GM23338 (cell line): ENCODE data around the gene RASGRP1. TPM values are rescaled to one million over a fixed set of nuclear protein-coding genes. Genes with fewer than 3 reads are reported as not detected.
A peak's percentile ranks its signal among the peaks of the same experiment; 100 is the strongest.

Experiments
- ATAC-seq: fragments of 200-7000 bp; cut with Tn5 transposase; 3 replicates; pipeline ENCODE4 v1.9.1; 2020
- DNase-seq: peaks from one replicate; pipeline ENCODE4 v3.0.0-alpha.2; 2015; ENCODE audit warnings: low spot score
- H2AFZ ChIP-seq: fragments of 200-600 bp; sonication (generic); 2 replicates; pipeline ENCODE4 v1.8.0; 2016; ENCODE audit warnings: antibody characterized with exemption, mild to moderate bottlenecking, moderate library complexity
- H3F3A ChIP-seq: fragments of 200-600 bp; sonication (generic); replicated peaks from 2 replicates; pipeline ENCODE4 v1.8.0; 2017; ENCODE audit warnings: antibody characterized with exemption, mixed run types, low read depth
- H3K27ac ChIP-seq: fragments of 200-600 bp; sonication (generic); 2 replicates; pipeline ENCODE4 v1.6.1; 2016; ENCODE audit warnings: low read depth
- H3K27me3 ChIP-seq: fragments of 200-600 bp; sonication (generic); 2 replicates; pipeline ENCODE4 v1.8.0; 2016; ENCODE audit warnings: mild to moderate bottlenecking, mixed run types, moderate library complexity; ENCODE audit not compliant: insufficient read depth
- H3K36me3 ChIP-seq: fragments of 200-600 bp; sonication (generic); 2 replicates; pipeline ENCODE4 v1.8.0; 2016; ENCODE audit warnings: mild to moderate bottlenecking; ENCODE audit not compliant: insufficient read depth
- H3K4me1 ChIP-seq: fragments of 200-600 bp; sonication (generic); 2 replicates; pipeline ENCODE4 v1.8.0; 2016; ENCODE audit warnings: mild to moderate bottlenecking, moderate library complexity; ENCODE audit not compliant: insufficient read depth
- H3K4me2 ChIP-seq: fragments of 200-600 bp; sonication (generic); 2 replicates; pipeline ENCODE4 v1.7.1; 2017; ENCODE audit warnings: mixed run types
- H3K4me3 ChIP-seq: fragments of 200-600 bp; sonication (generic); 2 replicates; pipeline ENCODE4 v1.6.1; 2016; ENCODE audit warnings: mixed run types
- H3K79me2 ChIP-seq: fragments of 200-600 bp; sonication (generic); replicated peaks from 2 replicates; pipeline ENCODE4 v1.8.0; 2017; ENCODE audit warnings: mild to moderate bottlenecking; ENCODE audit not compliant: insufficient read depth
- H3K9me2 ChIP-seq: fragments of 200-600 bp; sonication (generic); 2 replicates; pipeline ENCODE4 v1.8.0; 2017; ENCODE audit not compliant: insufficient read depth
- H4K20me1 ChIP-seq: fragments of 200-600 bp; sonication (generic); replicated peaks from 2 replicates; pipeline ENCODE4 v1.8.0; 2017; ENCODE audit warnings: mild to moderate bottlenecking; ENCODE audit not compliant: insufficient read depth
- H3K27ac Mint-ChIP-seq: 2 replicates; pipeline ENCODE4 v1.8.0; 2020; ENCODE audit warnings: inconsistent platforms, mild to moderate bottlenecking, moderate library complexity, mixed read lengths
- H3K27me3 Mint-ChIP-seq: 3 replicates; pipeline ENCODE4 v1.8.0; 2022; ENCODE audit warnings: low read depth, mild to moderate bottlenecking, moderate library complexity, mixed read lengths, inconsistent platforms; ENCODE audit not compliant: insufficient read depth, poor library complexity
- H3K36me3 Mint-ChIP-seq: 3 replicates; pipeline ENCODE4 v1.8.0; 2021; ENCODE audit warnings: low read depth, mild to moderate bottlenecking, inconsistent platforms, moderate library complexity, mixed read lengths
- H3K4me1 Mint-ChIP-seq: 3 replicates; pipeline ENCODE4 v1.8.0; 2020; ENCODE audit warnings: mild to moderate bottlenecking, inconsistent platforms, mixed read lengths
- H3K4me3 Mint-ChIP-seq: 3 replicates; pipeline ENCODE4 v1.8.0; 2021; ENCODE audit warnings: moderate library complexity, mild to moderate bottlenecking, inconsistent platforms, mixed read lengths
- H3K9me3 Mint-ChIP-seq: 3 replicates; pipeline ENCODE4 v1.8.0; 2020; ENCODE audit warnings: moderate library complexity, mild to moderate bottlenecking, inconsistent platforms, mixed read lengths
- EZH2phosphoT487 ChIP-seq: fragments of 200-600 bp; sonication (generic); IDR thresholded peaks from one replicate; pipeline ENCODE4 v1.8.1; 2018; ENCODE audit warnings: antibody characterized with exemption; ENCODE audit not compliant: unreplicated experiment
- JUNB ChIP-seq: IDR thresholded peaks from one replicate; pipeline ENCODE4 v1.6.1; 2016; ENCODE audit warnings: antibody characterized with exemption; ENCODE audit not compliant: unreplicated experiment
- STAT1 ChIP-seq: IDR thresholded peaks from one replicate; pipeline ENCODE4 v1.6.1; 2016; ENCODE audit warnings: antibody characterized with exemption; ENCODE audit not compliant: unreplicated experiment
- ZNF114 ChIP-seq: fragments of 250-450 bp; sonication (Bioruptor Pico); IDR thresholded peaks from 2 replicates; pipeline ENCODE4 v1.5.0; 2020; ENCODE audit warnings: mild to moderate bottlenecking, moderate library complexity
- polyA plus RNA-seq: library from polyadenylated mRNA; unstranded; fragments of >200 nt; fragmentation: Nextera tagmentation; extraction: Ambion mirVana; gene quantifications from 2 replicates; pipeline ENCODE4 v1.2.1, GENCODE V29; 2016
- total RNA-seq: library from RNA; depleted of rRNA; stranded (reverse); fragments of >200 nt; shearing (Covaris generic); gene quantifications from 2 replicates; pipeline ENCODE4 v1.2.3, GENCODE V29; 2014
- TF ChIP-seq, protein P1 (sequence below): fragments of 250-450 bp; sonication (Bioruptor Pico); IDR thresholded peaks from 2 replicates; pipeline ENCODE4 v1.5.0; 2020; ENCODE audit warnings: mild to moderate bottlenecking, moderate library complexity
- TF ChIP-seq, protein P2 (sequence below), 2 experiments: fragments of 200-600 bp in 1 of 2; sonication (generic) in 1 of 2; conservative IDR thresholded peaks; 2 replicates each; pipeline versions ENCODE4 v1.5.1 to v1.6.1; 2016 to 2017; ENCODE audit warnings: antibody characterized with exemption in 2 of 2, low read depth in 2 of 2, mild to moderate bottlenecking in 2 of 2, moderate library complexity in 1 of 2

The RASGRP1 gene
- total and polyA plus RNA-seq, 2 experiments from 2014 or later, result 1.1 to 1.2 TPM

DNA sequence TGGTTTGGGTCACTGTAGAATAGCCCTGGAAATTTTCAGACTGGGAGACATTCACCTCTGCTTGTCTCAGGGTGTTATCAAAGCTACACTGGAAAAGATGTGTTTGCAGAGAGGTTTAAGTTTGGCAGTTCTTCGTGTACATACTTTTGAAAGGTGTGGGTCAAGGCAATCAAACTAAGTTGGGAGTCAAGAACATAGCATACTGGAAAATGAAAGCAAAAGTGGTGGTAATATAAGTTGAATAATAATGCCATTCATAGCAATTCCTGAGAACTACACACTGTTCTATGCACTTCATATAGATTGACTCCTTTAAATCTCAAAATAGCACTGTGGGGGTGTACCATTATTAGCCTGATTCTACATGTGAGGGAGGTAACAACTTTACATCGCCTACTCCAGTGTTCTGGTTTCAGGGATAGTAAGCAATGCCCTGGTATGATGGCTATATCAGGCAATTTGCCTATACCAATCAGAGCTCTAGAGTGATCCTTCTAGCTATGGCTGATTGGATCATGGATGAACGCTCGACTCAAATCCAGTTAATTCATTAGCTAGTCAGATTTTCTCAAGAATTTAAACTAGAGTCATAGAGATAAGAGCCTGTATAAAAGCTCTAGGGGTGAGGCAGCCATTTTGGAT, 44.6 kb upstream of the RASGRP1 start:
- H3K4me1 Mint-ChIP-seq, result peaks cover 4% of the 10 kb centered on the region
- no peak overlapping the region for H3K27ac Mint-ChIP-seq
- Histone ChIP-seq H3K9me2 (0 out of 2 replicates have a peak, but pooled peaks cover 6% of the 10 kb centered on the region), H3K4me1 (no peaks in the 10 kb centered on the region), H2AFZ (0 out of 2 replicates have a peak overlapping the region, but pooled peaks have one; percentile 52), H3K4me3 (no peak overlapping the region), H3K27ac (no peak overlapping the region), H4K20me1 (no peaks in the 10 kb centered on the region), H3K4me2 (no peak overlapping the region), H3K36me3 (no peaks in the 10 kb centered on the region), H3K27me3 (no peaks in the 10 kb centered on the region), H3K79me2 (no peaks in the 10 kb centered on the region), H3F3A (no peaks in the 10 kb centered on the region)
- ATAC-seq (no peak), DNase-seq (no peak)
- H3K27me3 Mint-ChIP-seq, result peaks cover 3% of the 10 kb centered on the region
- H3K9me3 Mint-ChIP-seq, result no peaks in the 10 kb centered on the region; the same call in 2 of the 3 replicates
- H3K36me3 Mint-ChIP-seq, result no peaks in the 10 kb centered on the region
- TF ChIP-seq, protein P1, sequence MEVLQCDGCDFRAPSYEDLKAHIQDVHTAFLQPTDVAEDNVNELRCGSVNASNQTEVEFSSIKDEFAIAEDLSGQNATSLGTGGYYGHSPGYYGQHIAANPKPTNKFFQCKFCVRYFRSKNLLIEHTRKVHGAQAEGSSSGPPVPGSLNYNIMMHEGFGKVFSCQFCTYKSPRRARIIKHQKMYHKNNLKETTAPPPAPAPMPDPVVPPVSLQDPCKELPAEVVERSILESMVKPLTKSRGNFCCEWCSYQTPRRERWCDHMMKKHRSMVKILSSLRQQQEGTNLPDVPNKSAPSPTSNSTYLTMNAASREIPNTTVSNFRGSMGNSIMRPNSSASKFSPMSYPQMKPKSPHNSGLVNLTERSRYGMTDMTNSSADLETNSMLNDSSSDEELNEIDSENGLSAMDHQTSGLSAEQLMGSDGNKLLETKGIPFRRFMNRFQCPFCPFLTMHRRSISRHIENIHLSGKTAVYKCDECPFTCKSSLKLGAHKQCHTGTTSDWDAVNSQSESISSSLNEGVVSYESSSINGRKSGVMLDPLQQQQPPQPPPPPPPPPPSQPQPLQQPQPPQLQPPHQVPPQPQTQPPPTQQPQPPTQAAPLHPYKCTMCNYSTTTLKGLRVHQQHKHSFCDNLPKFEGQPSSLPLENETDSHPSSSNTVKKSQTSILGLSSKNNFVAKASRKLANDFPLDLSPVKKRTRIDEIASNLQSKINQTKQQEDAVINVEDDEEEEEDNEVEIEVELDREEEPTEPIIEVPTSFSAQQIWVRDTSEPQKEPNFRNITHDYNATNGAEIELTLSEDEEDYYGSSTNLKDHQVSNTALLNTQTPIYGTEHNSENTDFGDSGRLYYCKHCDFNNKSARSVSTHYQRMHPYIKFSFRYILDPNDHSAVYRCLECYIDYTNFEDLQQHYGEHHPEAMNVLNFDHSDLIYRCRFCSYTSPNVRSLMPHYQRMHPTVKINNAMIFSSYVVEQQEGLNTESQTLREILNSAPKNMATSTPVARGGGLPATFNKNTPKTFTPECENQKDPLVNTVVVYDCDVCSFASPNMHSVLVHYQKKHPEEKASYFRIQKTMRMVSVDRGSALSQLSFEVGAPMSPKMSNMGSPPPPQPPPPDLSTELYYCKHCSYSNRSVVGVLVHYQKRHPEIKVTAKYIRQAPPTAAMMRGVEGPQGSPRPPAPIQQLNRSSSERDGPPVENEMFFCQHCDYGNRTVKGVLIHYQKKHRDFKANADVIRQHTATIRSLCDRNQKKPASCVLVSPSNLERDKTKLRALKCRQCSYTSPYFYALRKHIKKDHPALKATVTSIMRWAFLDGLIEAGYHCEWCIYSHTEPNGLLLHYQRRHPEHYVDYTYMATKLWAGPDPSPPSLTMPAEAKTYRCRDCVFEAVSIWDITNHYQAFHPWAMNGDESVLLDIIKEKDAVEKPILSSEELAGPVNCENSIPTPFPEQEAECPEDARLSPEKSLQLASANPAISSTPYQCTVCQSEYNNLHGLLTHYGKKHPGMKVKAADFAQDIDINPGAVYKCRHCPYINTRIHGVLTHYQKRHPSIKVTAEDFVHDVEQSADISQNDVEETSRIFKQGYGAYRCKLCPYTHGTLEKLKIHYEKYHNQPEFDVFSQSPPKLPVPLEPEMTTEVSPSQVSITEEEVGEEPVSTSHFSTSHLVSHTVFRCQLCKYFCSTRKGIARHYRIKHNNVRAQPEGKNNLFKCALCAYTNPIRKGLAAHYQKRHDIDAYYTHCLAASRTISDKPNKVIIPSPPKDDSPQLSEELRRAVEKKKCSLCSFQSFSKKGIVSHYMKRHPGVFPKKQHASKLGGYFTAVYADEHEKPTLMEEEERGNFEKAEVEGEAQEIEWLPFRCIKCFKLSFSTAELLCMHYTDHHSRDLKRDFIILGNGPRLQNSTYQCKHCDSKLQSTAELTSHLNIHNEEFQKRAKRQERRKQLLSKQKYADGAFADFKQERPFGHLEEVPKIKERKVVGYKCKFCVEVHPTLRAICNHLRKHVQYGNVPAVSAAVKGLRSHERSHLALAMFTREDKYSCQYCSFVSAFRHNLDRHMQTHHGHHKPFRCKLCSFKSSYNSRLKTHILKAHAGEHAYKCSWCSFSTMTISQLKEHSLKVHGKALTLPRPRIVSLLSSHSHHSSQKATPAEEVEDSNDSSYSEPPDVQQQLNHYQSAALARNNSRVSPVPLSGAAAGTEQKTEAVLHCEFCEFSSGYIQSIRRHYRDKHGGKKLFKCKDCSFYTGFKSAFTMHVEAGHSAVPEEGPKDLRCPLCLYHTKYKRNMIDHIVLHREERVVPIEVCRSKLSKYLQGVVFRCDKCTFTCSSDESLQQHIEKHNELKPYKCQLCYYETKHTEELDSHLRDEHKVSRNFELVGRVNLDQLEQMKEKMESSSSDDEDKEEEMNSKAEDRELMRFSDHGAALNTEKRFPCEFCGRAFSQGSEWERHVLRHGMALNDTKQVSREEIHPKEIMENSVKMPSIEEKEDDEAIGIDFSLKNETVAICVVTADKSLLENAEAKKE (CRISPR knock-in tag), result no peak
- no peak for TF ChIP-seq JUNB
- TF ChIP-seq STAT1, result no peak
- TF ChIP-seq, protein P2, sequence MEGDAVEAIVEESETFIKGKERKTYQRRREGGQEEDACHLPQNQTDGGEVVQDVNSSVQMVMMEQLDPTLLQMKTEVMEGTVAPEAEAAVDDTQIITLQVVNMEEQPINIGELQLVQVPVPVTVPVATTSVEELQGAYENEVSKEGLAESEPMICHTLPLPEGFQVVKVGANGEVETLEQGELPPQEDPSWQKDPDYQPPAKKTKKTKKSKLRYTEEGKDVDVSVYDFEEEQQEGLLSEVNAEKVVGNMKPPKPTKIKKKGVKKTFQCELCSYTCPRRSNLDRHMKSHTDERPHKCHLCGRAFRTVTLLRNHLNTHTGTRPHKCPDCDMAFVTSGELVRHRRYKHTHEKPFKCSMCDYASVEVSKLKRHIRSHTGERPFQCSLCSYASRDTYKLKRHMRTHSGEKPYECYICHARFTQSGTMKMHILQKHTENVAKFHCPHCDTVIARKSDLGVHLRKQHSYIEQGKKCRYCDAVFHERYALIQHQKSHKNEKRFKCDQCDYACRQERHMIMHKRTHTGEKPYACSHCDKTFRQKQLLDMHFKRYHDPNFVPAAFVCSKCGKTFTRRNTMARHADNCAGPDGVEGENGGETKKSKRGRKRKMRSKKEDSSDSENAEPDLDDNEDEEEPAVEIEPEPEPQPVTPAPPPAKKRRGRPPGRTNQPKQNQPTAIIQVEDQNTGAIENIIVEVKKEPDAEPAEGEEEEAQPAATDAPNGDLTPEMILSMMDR (conservative IDR thresholded peaks at IDR 0.05; ENCODE audit: low read depth in 2 of 2), result no peak
- TF ChIP-seq EZH2phosphoT487, result no peak
- no peak for TF ChIP-seq ZNF114 (CRISPR knock-in tag)
- H3K4me3 Mint-ChIP-seq, result no peak overlapping the region
